Suppressor macrophage treated with lipopolysaccharide for 1 hour (primary cell): Measurements from ENCODE around the gene SARS2.
"Not testable (repeated sequence)": the region's sequence is repeated elsewhere in the genome, so short reads cannot be mapped to it uniquely, and the experiment has no call there.

Experiments used
- DNase-seq, 3 donors: peaks; one replicate each; pipeline ENCODE4 v3.0.0-alpha.2; 2020 to 2022

SARS2 gene

GRCh38 chr19:38929929-38930775 is at the start of gene SARS2:
Gene SARS2, minus strand, starts transcription at chr19:38930763. Its CDS starts 27 bp downstream, at chr19:38930736.
- DNase-seq = peak; percentile 96 to 97 (median 97)

DNA sequence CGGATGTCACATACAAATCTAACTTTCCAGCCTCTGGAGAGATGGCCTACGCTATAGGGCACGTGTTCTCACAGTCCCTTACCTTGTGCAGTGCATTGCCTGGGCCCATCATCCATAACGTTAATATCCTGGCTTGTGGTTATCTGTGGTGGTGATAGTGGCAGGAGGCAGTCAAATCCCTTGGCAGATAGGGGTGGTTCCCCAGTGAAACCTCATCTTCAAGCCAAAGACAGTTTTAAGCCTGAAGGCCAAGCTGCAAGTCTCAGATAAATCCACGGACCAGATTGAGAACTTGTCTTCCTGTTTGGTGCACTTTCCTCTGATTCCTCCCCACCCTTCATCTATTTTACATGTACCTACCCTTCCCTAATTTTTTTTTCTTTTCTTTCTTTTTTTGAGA is 49.2 kb upstream of the SARS2 start:
- DNase-seq = no peak

DNA sequence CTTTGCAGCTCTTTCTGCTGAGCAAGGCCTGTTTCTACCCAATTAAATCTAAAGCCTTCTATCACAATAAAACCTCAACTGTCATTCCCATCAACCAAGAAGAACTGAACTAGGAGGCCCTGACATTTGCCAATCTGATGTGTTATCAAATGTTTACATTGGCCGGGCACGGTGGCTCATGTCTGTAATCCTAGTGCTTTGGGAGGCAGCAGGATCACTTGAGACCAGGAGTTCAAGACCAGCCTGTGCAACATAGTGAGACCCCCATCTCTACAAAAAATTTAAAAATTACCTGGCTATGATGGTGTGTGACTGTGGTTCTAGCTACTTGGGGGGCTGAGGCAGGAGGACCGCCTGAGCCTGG is 47.7 kb upstream of the SARS2 start:
- no peak for DNase-seq

DNA sequence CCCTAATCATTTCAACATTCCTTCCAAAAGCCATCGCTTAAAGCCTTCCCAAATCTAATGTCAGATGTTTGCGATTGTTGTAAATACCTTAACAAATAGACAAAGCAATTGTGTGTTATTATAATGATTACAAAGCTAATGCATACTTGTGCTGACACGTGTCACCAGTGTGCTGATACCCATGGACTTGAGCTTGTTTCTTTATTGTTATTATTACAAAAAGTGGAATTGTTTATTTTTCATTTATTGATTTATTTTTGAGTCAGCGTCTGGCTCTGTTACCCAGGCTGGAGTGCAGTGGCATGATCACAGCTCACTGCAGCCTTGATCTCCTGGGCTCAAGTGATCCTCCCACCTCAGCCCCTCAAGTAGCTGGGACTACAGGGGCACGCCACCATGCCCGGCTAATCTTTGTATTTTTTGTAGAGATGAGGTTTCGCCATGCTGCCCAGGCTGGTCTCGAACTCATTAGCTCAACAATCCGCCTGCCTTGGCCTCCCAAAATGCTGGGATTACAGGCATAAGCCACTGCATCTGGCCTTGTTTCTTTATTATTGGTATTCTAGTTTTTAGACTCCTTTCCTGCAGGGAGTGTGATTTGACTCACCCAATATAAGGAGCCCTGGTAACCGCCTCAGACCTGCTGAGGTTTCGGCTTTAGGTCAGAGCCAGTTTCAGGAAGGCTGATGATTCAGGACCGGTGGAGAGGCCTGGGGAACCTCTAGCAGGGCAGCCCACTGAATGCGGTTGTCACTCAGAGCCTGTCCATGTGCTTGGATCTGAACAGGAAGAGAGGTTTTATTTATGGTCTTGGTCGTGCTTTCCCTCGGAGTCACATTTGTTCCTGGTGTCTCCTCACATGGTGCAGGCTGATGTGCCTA is 47.1 kb upstream of the SARS2 start:
- peak; percentile 2 to 19 (median 4) for DNase-seq

GRCh38 chr19:38975861-38976271 is 45.3 kb upstream of the SARS2 start:
- DNase-seq = no peak

DNA sequence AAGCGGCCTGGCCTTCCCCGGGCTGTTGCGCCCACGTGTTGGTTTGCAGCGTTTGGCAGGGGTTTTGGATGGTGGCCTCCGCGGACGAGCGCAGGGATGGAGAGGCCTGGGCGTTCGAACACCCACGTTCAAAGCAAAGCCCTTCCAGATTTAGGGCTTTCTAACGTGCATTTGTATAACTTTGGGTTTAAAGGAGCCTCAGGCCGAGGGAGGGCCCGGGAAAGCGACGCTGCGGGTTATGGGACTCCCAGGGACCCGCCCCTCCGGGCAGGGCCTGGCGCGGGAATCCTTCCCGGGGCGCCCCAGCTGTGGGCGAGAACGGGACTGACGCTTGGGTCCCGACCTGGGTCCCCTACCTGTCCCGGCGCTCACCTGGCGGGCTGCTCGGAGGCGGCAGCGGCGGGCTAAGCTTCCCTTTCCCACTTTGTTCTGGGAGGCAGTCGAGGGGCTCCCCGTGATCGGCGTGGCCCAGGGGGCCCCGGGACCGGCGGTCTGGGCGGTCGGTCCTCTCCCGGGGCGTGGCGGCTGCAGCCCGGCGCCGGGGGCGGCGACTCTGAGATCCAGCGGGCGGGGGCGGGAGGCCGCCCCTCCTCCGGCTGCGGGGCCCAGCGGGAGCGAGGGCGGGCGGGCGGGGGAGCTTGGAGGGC is 44.8 kb upstream of the SARS2 start, which contains the start of gene FBXO17:
TSS of gene FBXO17 (minus strand) at position 529 of the 647 bp plus-strand sequence. CDS start 25,423 bp downstream, outside the sequence.
- DNase-seq = peak in 1 of 3 donors; percentile 13

DNA sequence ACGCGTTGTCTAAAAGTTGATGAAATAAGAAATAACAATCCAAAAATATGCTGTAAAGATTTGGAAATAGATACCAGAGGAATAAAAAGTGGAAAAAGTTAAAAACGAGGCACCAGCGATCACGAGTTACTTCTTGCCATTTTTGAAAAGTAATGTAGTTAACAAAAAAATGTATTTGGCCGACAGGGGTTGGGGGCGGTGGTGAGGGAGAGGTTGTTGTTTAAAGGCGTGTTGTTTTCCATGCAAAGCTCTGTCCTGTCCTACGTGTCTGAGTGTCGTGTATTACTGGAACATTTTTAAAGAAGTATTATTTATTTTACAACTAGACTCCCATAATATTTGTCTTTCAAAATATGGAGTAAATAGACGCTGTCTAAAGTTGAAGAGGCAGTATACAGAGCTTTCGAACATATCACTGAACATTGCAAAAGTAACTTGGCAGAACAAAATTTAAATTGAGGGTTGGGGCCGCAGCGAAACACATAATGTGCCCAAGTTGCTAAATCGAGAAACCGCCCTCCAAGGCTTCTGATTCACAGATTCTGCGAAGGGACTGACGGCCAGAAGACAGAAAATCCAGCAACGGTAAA is 44.2 kb upstream of the SARS2 start:
- no peak for DNase-seq

- DNase-seq = no peak
Observed at GRCh38 chr19:38971672-38972071, 41.1 kb upstream of the SARS2 start.

GRCh38 chr19:38970664-38971532 is 40.3 kb upstream of the SARS2 start:
- peak in 1 of 3 donors; percentile 7 for DNase-seq

- DNase-seq = not testable (repeated sequence)
Observed at GRCh38 chr19:38966149-38966548, 35.6 kb upstream of the SARS2 start.

DNA sequence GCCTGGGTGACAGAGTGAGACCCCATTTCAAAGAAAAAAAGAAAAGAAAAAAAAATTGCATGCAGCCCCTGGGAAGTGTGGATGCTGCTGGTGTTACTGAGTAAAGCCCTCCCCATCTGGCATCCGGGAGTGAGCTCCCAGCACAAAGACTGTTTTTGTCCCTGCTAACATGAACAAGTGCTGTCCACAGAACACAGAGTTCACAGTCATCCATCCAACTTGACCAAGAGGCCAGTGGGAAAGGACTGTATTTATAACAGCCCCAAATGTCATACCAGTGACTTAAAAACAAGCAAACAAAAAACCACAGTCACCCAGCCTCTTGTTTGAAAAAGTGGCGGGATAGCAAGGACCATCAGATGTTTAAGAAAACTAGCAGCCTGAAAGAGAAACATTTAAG is 34.2 kb upstream of the SARS2 start:
- no peak for DNase-seq

GRCh38 chr19:38959618-38960017 is 29.1 kb upstream of the SARS2 start:
- no peak for DNase-seq

GRCh38 chr19:38958301-38958700 is 27.7 kb upstream of the SARS2 start:
- no peak for DNase-seq

DNA sequence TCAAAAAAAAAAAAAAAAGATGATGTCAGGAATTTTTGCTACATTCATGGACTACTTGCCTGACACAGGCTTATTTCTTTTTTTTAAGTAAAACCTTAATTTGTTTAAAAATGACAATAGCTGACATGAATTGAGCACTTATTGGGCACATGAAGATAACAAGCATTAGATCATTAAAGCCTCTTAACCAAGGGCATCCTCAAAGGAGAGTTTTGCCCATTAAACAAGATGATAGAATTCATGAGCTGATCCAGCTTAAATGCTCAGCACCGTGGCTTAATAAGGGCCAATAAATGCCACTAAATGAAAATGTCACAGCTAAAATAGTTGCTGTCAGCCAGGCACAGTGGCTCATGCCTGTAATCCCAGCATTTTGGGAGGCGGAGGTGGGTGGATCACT is 25.7 kb upstream of the SARS2 start:
- DNase-seq = no peak

GRCh38 chr19:38953677-38954076 is 23.1 kb upstream of the SARS2 start:
- no peak for DNase-seq

DNA sequence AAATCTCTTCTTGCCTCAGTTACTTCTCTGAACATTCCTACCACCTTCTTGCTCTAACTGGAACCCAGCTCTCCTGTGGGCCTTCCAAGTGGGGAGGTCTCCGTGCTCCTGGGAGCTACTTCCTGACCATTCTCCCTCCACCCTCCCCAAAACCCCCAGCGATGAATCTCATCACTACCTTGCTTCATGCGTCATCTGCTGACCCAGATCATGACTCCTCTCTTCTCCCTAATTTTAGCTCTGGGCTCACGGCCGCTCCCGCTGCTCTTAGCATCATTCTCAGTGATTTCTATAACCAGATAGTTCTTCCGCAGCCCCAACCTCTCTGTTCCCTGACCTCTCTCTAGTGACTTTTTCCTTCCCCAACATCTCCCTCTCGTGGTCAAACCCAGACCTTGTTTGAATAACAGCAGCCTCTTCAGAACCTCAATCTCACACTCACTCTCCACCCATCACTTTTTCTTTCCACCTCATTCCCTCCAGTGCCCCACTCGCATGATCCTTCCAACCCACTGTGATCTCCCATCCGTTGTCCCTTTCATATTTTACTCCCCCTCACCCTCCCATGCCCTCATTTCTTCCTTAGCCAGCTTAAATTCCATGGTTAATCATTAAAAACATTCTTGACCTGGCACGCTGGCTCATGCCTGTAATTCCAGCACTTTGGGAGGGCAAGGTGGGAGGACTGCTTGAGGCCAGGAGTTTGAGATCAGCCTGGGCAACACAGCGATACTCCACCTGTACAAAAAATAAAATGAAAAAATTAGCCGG is 22.0 kb upstream of the SARS2 start:
- DNase-seq = peak; percentile 50 to 64 (median 64)

DNA sequence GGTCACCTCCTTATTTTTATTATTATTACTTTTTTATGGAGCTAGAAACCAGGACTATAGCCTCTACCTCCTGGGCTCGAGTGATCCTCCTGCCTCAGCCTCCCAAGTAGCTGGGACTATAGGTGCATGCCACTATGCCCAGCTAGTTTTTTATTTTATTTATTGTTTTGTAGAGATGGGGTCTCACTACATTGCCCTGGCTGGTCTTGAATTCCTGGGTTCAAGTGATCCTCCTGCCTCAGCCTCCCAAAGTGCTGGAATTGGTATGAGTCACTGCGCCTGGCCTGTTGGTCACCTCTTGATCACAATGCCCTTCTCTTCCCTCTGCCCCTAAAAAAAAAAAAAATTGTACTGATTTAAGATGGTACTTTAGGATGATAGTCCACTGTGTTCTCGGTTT is 20.6 kb upstream of the SARS2 start:
- no peak for DNase-seq

- DNase-seq = peak; percentile 86 to 95 (median 88)
Observed at GRCh38 chr19:38949580-38950367, 19.2 kb upstream of the SARS2 start.

- no peak for DNase-seq
Observed at GRCh38 chr19:38946229-38947010, 15.9 kb upstream of the SARS2 start.
